GM21737 (cell line): ENCODE results near the gene PNLDC1.
A peak's percentile ranks its signal among the peaks of the same experiment; 100 is the strongest.

Experiments used
- ATAC-seq: cut with Tn5 transposase; IDR thresholded peaks from one replicate; pipeline ENCODE4 v1.9.1; 2021; ENCODE audit warnings: mild to moderate bottlenecking, moderate library complexity; ENCODE audit not compliant: unreplicated experiment

PNLDC1 gene

GRCh38 chr6:159800141-159800865, at the start of gene PNLDC1:
PNLDC1 (plus strand) TSS chr6:159800276; CDS start chr6:159800308, 32 bp downstream.
- no peak for ATAC-seq

GRCh38 chr6:159751448-159751847, 48.6 kb upstream of the PNLDC1 start:
- ATAC-seq, result no peak

GRCh38 chr6:159753081-159753872, 46.8 kb upstream of the PNLDC1 start:
- no peak for ATAC-seq

- no peak for ATAC-seq
These were observed 45.7 kb upstream of the PNLDC1 start for GRCh38 chr6:159754401-159754800.

- ATAC-seq, result no peak
These were observed 44.8 kb upstream of the PNLDC1 start for GRCh38 chr6:159754959-159755914.

- ATAC-seq, result no peak
These were observed 43.6 kb upstream of the PNLDC1 start for GRCh38 chr6:159756508-159756907.

GRCh38 chr6:159758031-159759001, 41.8 kb upstream of the PNLDC1 start:
- ATAC-seq, result no peak

GRCh38 chr6:159759645-159760044, 40.4 kb upstream of the PNLDC1 start:
- ATAC-seq, result no peak

GRCh38 chr6:159760602-159761057, 39.4 kb upstream of the PNLDC1 start:
- ATAC-seq, result no peak

- ATAC-seq, result peak; percentile 2
These were observed 38.8 kb upstream of the PNLDC1 start for GRCh38 chr6:159761129-159761872.

GRCh38 chr6:159761873-159762680, 38.0 kb upstream of the PNLDC1 start, which contains the start of gene ACAT2:
ACAT2 (plus strand) TSS chr6:159762045; CDS start chr6:159762088, 43 bp downstream.
- peak; percentile 92 for ATAC-seq

GRCh38 chr6:159762681-159763293, 37.3 kb upstream of the PNLDC1 start:
- ATAC-seq, result peak; percentile 7

GRCh38 chr6:159766906-159767305, 33.2 kb upstream of the PNLDC1 start:
- no peak for ATAC-seq

GRCh38 chr6:159769470-159769869, 30.6 kb upstream of the PNLDC1 start:
- ATAC-seq, result no peak

- no peak for ATAC-seq
These were observed 27.9 kb upstream of the PNLDC1 start for GRCh38 chr6:159772196-159772595.

GRCh38 chr6:159777240-159777904, 22.7 kb upstream of the PNLDC1 start:
- no peak for ATAC-seq

- ATAC-seq, result no peak
These were observed 21.9 kb upstream of the PNLDC1 start for GRCh38 chr6:159778131-159778530.
